HCT116 (cell line): ENCODE results near the gene KRT2. TPM values are rescaled to one million over a fixed set of nuclear protein-coding genes. Genes with fewer than 3 reads are reported as not detected.

Source experiments
- ATAC-seq: fragments of 200-7000 bp; cut with Tn5 transposase; 2 replicates; pipeline ENCODE4 v1.9.1; 2020; ENCODE audit warnings: mild to moderate bottlenecking, moderate library complexity
- BruUV-seq: library from RNA; stranded (reverse); fragments of 400-500 nt; replicated peaks from 2 replicates; lab custom pipeline; 2021; lab: Mats Ljungman, UMichigan
- CTCF ChIA-PET: fragments of 300-600 bp; sonication (Branson Sonifier 250); formaldehyde crosslinking; loops from one replicate; lab custom pipeline; 2021; ENCODE audit warnings: antibody characterized with exemption; lab: Charles Lee
- POLR2A ChIA-PET: fragments of 300-600, 350-600 bp; sonication (Branson Sonifier 250); formaldehyde crosslinking; loops from one replicate; lab custom pipeline; 2021; ENCODE audit warnings: antibody characterized with exemption; lab: Charles Lee
- RAD21 ChIA-PET, 2 experiments: fragments of 300-600 bp; sonication (Branson Sonifier 250); formaldehyde crosslinking; loops; one replicate each; lab custom pipeline; 2023; ENCODE audit warnings: low total read pairs in 2 of 2; ENCODE audit not compliant: uncharacterized antibody in 2 of 2, unreplicated experiment in 2 of 2, low non-redundant PET in 1 of 2; lab: Charles Lee
- DNase-seq: peaks from one replicate; pipeline ENCODE4 v3.0.0-alpha.2; 2010; ENCODE audit warnings: low read depth, low spot score
- H2AFZ ChIP-seq: fragments of 200-600 bp; shearing (Covaris generic), sonication (generic); 2 replicates; pipeline ENCODE4 v1.6.1; 2017; ENCODE audit warnings: low read depth, mixed run types, mixed read lengths, antibody characterized with exemption, low read length; ENCODE audit not compliant: poor library complexity, severe bottlenecking
- H3K27ac ChIP-seq: 2 replicates; pipeline ENCODE4 v1.5.1; 2012; ENCODE audit warnings: low read depth, low read length
- H3K27me3 ChIP-seq: fragments of 200-600 bp; sonication (generic); 2 replicates; pipeline ENCODE4 v1.6.1; 2016; ENCODE audit warnings: mixed run types, low read length, mixed read lengths; ENCODE audit not compliant: insufficient read depth
- H3K36me3 ChIP-seq, 2 experiments: fragments of 200-500 bp in 1 of 2; fragments of 200-600 bp in 1 of 2; sonication (Bioruptor generic) in 1 of 2; sonication (generic) in 1 of 2; 2 replicates each; pipeline versions ENCODE4 v1.5.1 to v1.6.1; 2014 to 2016; ENCODE audit warnings: low read length in 2 of 2, inconsistent platforms in 1 of 2, mixed read lengths in 1 of 2, mixed run types in 1 of 2; ENCODE audit not compliant: insufficient read depth in 2 of 2, control insufficient read depth in 1 of 2
- H3K4me1 ChIP-seq, 2 experiments: fragments of 200-600 bp in 1 of 2; sonication (generic) in 1 of 2; 2 replicates each; pipeline versions ENCODE4 v1.5.1 to v1.6.1; 2012 to 2017; ENCODE audit warnings: low read length in 2 of 2, inconsistent platforms in 1 of 2, mild to moderate bottlenecking in 1 of 2, mixed read lengths in 1 of 2, mixed run types in 1 of 2, moderate library complexity in 1 of 2; ENCODE audit not compliant: insufficient read depth in 2 of 2, control insufficient read depth in 1 of 2
- H3K4me2 ChIP-seq: fragments of 200-600 bp; sonication (generic); 2 replicates; pipeline ENCODE4 v1.6.1; 2017; ENCODE audit warnings: mixed run types, low read length, mixed read lengths
- H3K4me3 ChIP-seq, 2 experiments: fragments of 200-600 bp in 1 of 2; sonication (generic) in 1 of 2; replicated peaks in 1 of 2; 2 replicates each; pipeline ENCODE4 v1.5.1; 2011 to 2016; ENCODE audit warnings: low read length in 2 of 2, control low read depth in 1 of 2, low read depth in 1 of 2, mild to moderate bottlenecking in 1 of 2, mixed read lengths in 1 of 2, mixed run types in 1 of 2
- H3K79me2 ChIP-seq: fragments of 200-600 bp; sonication (generic); 2 replicates; pipeline ENCODE4 v1.6.1; 2017; ENCODE audit warnings: mild to moderate bottlenecking, mixed run types, low read length, moderate library complexity, mixed read lengths; ENCODE audit not compliant: insufficient read depth
- H3K9ac ChIP-seq: fragments of 200-600 bp; sonication (generic); 2 replicates; pipeline ENCODE4 v1.6.1; 2016; ENCODE audit warnings: low read length, mixed read lengths
- H3K9me2 ChIP-seq: fragments of 200-600 bp; sonication (generic), shearing (Covaris generic); 2 replicates; pipeline ENCODE4 v1.6.1; 2017; ENCODE audit warnings: mixed run types, mild to moderate bottlenecking, moderate library complexity; ENCODE audit not compliant: insufficient read depth
- H3K9me3 ChIP-seq, 2 experiments: fragments of 200-500 bp in 1 of 2; fragments of 200-600 bp in 1 of 2; sonication (Bioruptor generic) in 1 of 2; sonication (generic) in 1 of 2; 2 replicates each; pipeline ENCODE4 v1.6.1; 2014 to 2017; ENCODE audit warnings: low read length in 2 of 2, mixed read lengths in 2 of 2, inconsistent platforms in 1 of 2, low read depth in 1 of 2, mild to moderate bottlenecking in 1 of 2, mixed run types in 1 of 2, moderate library complexity in 1 of 2; ENCODE audit not compliant: control insufficient read depth in 1 of 2, insufficient read depth in 1 of 2
- H4K20me1 ChIP-seq: fragments of 200-600 bp; sonication (generic), shearing (Covaris generic); 2 replicates; pipeline ENCODE4 v1.6.1; 2017; ENCODE audit warnings: mixed run types, mild to moderate bottlenecking, moderate library complexity; ENCODE audit not compliant: insufficient read depth
- ATF3 ChIP-seq: IDR thresholded peaks from 2 replicates; pipeline ENCODE4 v1.6.1; 2012
- CBX3 ChIP-seq: IDR thresholded peaks from 2 replicates; pipeline ENCODE4 v1.6.1; 2012; ENCODE audit warnings: low read depth
- CEBPB ChIP-seq: IDR thresholded peaks from 2 replicates; pipeline ENCODE4 v1.6.1; 2012; ENCODE audit warnings: low read depth
- CTCF ChIP-seq, 3 experiments: fragments of 200-600 bp in 1 of 3; sonication (generic) in 1 of 3; IDR thresholded peaks in 2 of 3; conservative IDR thresholded peaks in 1 of 3; 2 replicates each; pipeline ENCODE4 v1.5.1; 2012 to 2017; ENCODE audit warnings: low read depth in 2 of 3, low read length in 2 of 3, antibody characterized with exemption in 1 of 3, borderline replicate concordance in 1 of 3, control low read depth in 1 of 3, mild to moderate bottlenecking in 1 of 3, mixed read lengths in 1 of 3, mixed run types in 1 of 3, moderate library complexity in 1 of 3; ENCODE audit not compliant: insufficient read depth in 1 of 3
- EGR1 ChIP-seq: IDR thresholded peaks from 2 replicates; pipeline ENCODE4 v1.6.1; 2012; ENCODE audit warnings: low read depth
- ELF1 ChIP-seq: IDR thresholded peaks from 2 replicates; pipeline ENCODE4 v1.6.1; 2012; ENCODE audit warnings: low read depth, borderline replicate concordance
- EZH2phosphoT487 ChIP-seq: fragments of 200-600 bp; IDR thresholded peaks from 2 replicates; pipeline ENCODE4 v1.6.1; 2018; ENCODE audit warnings: antibody characterized with exemption, borderline replicate concordance
- MAX ChIP-seq: IDR thresholded peaks from 2 replicates; pipeline ENCODE4 v1.6.1; 2012
- RAD21 ChIP-seq: IDR thresholded peaks from 2 replicates; pipeline ENCODE4 v1.6.1; 2012; ENCODE audit warnings: low read depth, mild to moderate bottlenecking
- REST ChIP-seq: IDR thresholded peaks from 2 replicates; pipeline ENCODE4 v1.6.1; 2012; ENCODE audit warnings: low read depth
- SIN3A ChIP-seq: IDR thresholded peaks from 2 replicates; pipeline ENCODE4 v1.6.1; 2012; ENCODE audit warnings: low read depth
- SP1 ChIP-seq: IDR thresholded peaks from 2 replicates; pipeline ENCODE4 v1.6.1; 2012; ENCODE audit warnings: low read depth
- SRF ChIP-seq: IDR thresholded peaks from 2 replicates; pipeline ENCODE4 v1.6.1; 2012; ENCODE audit warnings: low read depth
- YY1 ChIP-seq: IDR thresholded peaks from 2 replicates; pipeline ENCODE4 v1.6.1; 2011; ENCODE audit warnings: low read length, low read depth, moderate library complexity, mild to moderate bottlenecking; ENCODE audit not compliant: insufficient replicate concordance; ENCODE audit errors: extremely low read depth
- ZBTB33 ChIP-seq: IDR thresholded peaks from 2 replicates; pipeline ENCODE4 v1.6.1; 2011; ENCODE audit warnings: mild to moderate bottlenecking, low read length, moderate library complexity; ENCODE audit not compliant: insufficient replicate concordance; ENCODE audit errors: extremely low read depth
- ZFX ChIP-seq: fragments of 450-650 bp; IDR thresholded peaks from 2 replicates; pipeline ENCODE4 v1.6.1; 2017
- ZNF274 ChIP-seq: fragments of 200-500 bp; sonication (Bioruptor generic); IDR thresholded peaks from 2 replicates; pipeline ENCODE4 v1.6.1; 2014; ENCODE audit warnings: mild to moderate bottlenecking, low read depth, low read length, inconsistent platforms
- intact Hi-C: fragments of 100-400 bp; cut with micrococcal nuclease; formaldehyde crosslinking; loops from 2 replicates; pipeline ENCODE4 v1.10.0; 2022
- total RNA-seq: library from RNA; stranded (reverse); gene quantifications from one replicate; pipeline ENCODE4 v1.2.1, GENCODE V29; 2021; ENCODE audit not compliant: unreplicated experiment

KRT2 gene
- total RNA-seq, 1 experiment from 2014 or later = not detected

GRCh38 chr12:52647601-52648000, 4.4 kb downstream of the KRT2 start:
- TF ChIP-seq REST (no peak), ZBTB33 (no peak), YY1 (no peak), CEBPB (no peak), SIN3A (no peak), CBX3 (no peak), SRF (no peak), ZNF274 (no peak), MAX (no peak), RAD21 (no peak), ELF1 (no peak), EGR1 (no peak), CTCF (IDR thresholded peaks at IDR 0.05 in 2 of 3, conservative IDR thresholded peaks at IDR 0.05 in 1 of 3; ENCODE audit: borderline replicate concordance in 1 of 3, insufficient read depth in 1 of 3, low read depth in 2 of 3, low read length in 2 of 3) (no peak), EZH2phosphoT487 (no peak), ZFX (no peak), ATF3 (no peak), SP1 (no peak)
- no TSS peak for BruUV-seq
- Histone ChIP-seq H3K9me3 (no peaks in the 10 kb centered on the region), H3K4me2 (no peak overlapping the region), H3K27ac (no peak overlapping the region), H3K79me2 (no peaks in the 10 kb centered on the region), H3K27me3 (peaks cover 6% of the 10 kb centered on the region; the same call in 1 of the 2 replicates), H3K4me1 (no peaks in the 10 kb centered on the region), H4K20me1 (no peaks in the 10 kb centered on the region), H3K9ac (no peak overlapping the region), H2AFZ (no peak overlapping the region), H3K9me2 (no peaks in the 10 kb centered on the region), H3K36me3 (no peaks in the 10 kb centered on the region), H3K4me3 (no peak overlapping the region)
- ChIA-PET CTCF (no interaction called here), RAD21 (no interaction called here), POLR2A (no interaction called here)
- intact Hi-C loops = no loop called here
- ATAC-seq (no peak), DNase-seq (no peak)
